Lower leg skin (tissue), 3 donors: Measurements from ENCODE around the gene ZFP62.

ENCODE experiments used
- POLR2A ChIP-seq, 2 donors: fragments of 450-650 bp; IDR thresholded peaks; one replicate each; pipeline ENCODE4 v1.6.1; 2016 to 2017; ENCODE audit warnings: antibody characterized with exemption in 2 of 2, mild to moderate bottlenecking in 1 of 2, moderate library complexity in 1 of 2
- TF ChIP-seq, protein P1 (sequence below), 3 donors: fragments of 450-650 bp; IDR thresholded peaks; one replicate each; pipeline ENCODE4 v1.5.1; 2016; ENCODE audit warnings: antibody characterized with exemption in 3 of 3, mild to moderate bottlenecking in 3 of 3, moderate library complexity in 2 of 3

DNA sequence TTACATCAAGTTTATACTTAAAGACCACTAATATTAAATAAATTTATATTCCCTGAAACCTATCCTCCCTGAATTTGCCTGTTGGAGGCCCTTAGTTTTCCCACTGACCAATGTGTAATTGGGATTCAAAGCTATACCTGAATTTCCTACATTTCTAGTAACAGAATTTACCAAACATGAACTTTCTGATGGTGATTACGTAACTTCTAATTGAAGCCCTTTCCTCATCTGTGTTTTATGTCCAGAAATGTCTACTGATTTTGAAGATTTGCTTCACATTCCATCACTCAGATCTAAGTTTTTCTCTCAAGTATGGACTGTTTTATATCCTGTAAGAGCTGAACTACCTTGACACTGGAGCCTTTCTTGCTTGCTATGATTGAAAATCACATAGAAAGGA lies 12.8 kb downstream of the ZFP62 start:
- TF ChIP-seq, protein P1, sequence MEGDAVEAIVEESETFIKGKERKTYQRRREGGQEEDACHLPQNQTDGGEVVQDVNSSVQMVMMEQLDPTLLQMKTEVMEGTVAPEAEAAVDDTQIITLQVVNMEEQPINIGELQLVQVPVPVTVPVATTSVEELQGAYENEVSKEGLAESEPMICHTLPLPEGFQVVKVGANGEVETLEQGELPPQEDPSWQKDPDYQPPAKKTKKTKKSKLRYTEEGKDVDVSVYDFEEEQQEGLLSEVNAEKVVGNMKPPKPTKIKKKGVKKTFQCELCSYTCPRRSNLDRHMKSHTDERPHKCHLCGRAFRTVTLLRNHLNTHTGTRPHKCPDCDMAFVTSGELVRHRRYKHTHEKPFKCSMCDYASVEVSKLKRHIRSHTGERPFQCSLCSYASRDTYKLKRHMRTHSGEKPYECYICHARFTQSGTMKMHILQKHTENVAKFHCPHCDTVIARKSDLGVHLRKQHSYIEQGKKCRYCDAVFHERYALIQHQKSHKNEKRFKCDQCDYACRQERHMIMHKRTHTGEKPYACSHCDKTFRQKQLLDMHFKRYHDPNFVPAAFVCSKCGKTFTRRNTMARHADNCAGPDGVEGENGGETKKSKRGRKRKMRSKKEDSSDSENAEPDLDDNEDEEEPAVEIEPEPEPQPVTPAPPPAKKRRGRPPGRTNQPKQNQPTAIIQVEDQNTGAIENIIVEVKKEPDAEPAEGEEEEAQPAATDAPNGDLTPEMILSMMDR (IDR thresholded peaks at IDR 0.05), result no peak
- no peak for TF ChIP-seq POLR2A (IDR thresholded peaks at IDR 0.05)
